Osteocyte (in vitro differentiated cells): Measurements from ENCODE around the gene HDGF. TPM values are rescaled to one million over a fixed set of nuclear protein-coding genes. Genes with fewer than 3 reads are reported as not detected.
A peak's percentile ranks its signal among the peaks of the same experiment; 100 is the strongest.

ENCODE experiments used
- DNase-seq: peaks from one replicate; pipeline ENCODE4 v3.0.0; 2021; ENCODE audit warnings: mixed read lengths; ENCODE audit not compliant: unreplicated experiment; ENCODE audit errors: extremely low spot score
- H3K27ac Mint-ChIP-seq: one replicate; pipeline ENCODE4 v1.8.0; 2021; ENCODE audit warnings: mild to moderate bottlenecking, mixed read lengths; ENCODE audit not compliant: unreplicated experiment
- H3K27me3 Mint-ChIP-seq: one replicate; pipeline ENCODE4 v1.8.0; 2021; ENCODE audit warnings: mixed read lengths; ENCODE audit not compliant: unreplicated experiment
- H3K36me3 Mint-ChIP-seq: one replicate; pipeline ENCODE4 v1.8.0; 2021; ENCODE audit warnings: mixed read lengths; ENCODE audit not compliant: unreplicated experiment
- H3K4me1 Mint-ChIP-seq: one replicate; pipeline ENCODE4 v1.8.0; 2021; ENCODE audit warnings: mixed read lengths; ENCODE audit not compliant: unreplicated experiment
- H3K4me3 Mint-ChIP-seq: one replicate; pipeline ENCODE4 v1.8.0; 2021; ENCODE audit warnings: mild to moderate bottlenecking, moderate library complexity, mixed read lengths; ENCODE audit not compliant: unreplicated experiment
- H3K9me3 Mint-ChIP-seq: one replicate; pipeline ENCODE4 v1.8.0; 2021; ENCODE audit warnings: mixed read lengths; ENCODE audit not compliant: unreplicated experiment
- CTCF ChIP-seq: fragments of 200-600 bp; sonication (generic); IDR thresholded peaks from 2 replicates; pipeline ENCODE4 v1.5.0; 2021; ENCODE audit warnings: antibody characterized with exemption, mild to moderate bottlenecking, moderate library complexity
- total RNA-seq: library from RNA; stranded (reverse); gene quantifications from 2 replicates; pipeline ENCODE4 v1.2.1, GENCODE V29; 2021

HDGF gene
- total RNA-seq, 1 donor from 2014 or later, result 213 TPM

GRCh38 chr1:156738916-156739315, 12.6 kb downstream of the HDGF start:
- Mint-ChIP-seq H3K4me3 (no peak overlapping the region), H3K27ac (no peak overlapping the region), H3K4me1 (peaks cover 22% of the 10 kb centered on the region), H3K27me3 (no peaks in the 10 kb centered on the region), H3K9me3 (no peaks in the 10 kb centered on the region), H3K36me3 (peaks cover 11% of the 10 kb centered on the region)
- TF ChIP-seq CTCF, result no peak
- no peak for DNase-seq

- peaks cover 22% of the 10 kb centered on the region for H3K4me1 Mint-ChIP-seq
- no peaks in the 10 kb centered on the region for H3K27me3 Mint-ChIP-seq
- H3K27ac Mint-ChIP-seq, result no peak overlapping the region
- H3K36me3 Mint-ChIP-seq, result peaks cover 7% of the 10 kb centered on the region
- DNase-seq, result no peak
- no peak for TF ChIP-seq CTCF
- no peaks in the 10 kb centered on the region for H3K9me3 Mint-ChIP-seq
- H3K4me3 Mint-ChIP-seq, result no peak overlapping the region
These were observed 13.1 kb downstream of the HDGF start for GRCh38 chr1:156738407-156738806.

GRCh38 chr1:156733989-156734584, 17.4 kb downstream of the HDGF start:
- Mint-ChIP-seq H3K36me3 (peaks cover 4% of the 10 kb centered on the region), H3K4me3 (no peak overlapping the region), H3K4me1 (peaks cover 8% of the 10 kb centered on the region), H3K9me3 (no peaks in the 10 kb centered on the region), H3K27ac (no peak overlapping the region), H3K27me3 (no peaks in the 10 kb centered on the region)
- DNase-seq, result no peak
- no peak for TF ChIP-seq CTCF

- H3K4me1 Mint-ChIP-seq, result peaks cover 13% of the 10 kb centered on the region
These were observed 22.6 kb downstream of the HDGF start, which contains the start of gene ISG20L2 for GRCh38 chr1:156728599-156729462. ISG20L2 (minus strand) TSS chr1:156728766; CDS start chr1:156727652, 1,114 bp downstream.

More at GRCh38 chr1:156728599-156729462, 22.6 kb downstream of the HDGF start, which contains the start of gene ISG20L2:
- DNase-seq, result peak; percentile 97
- Mint-ChIP-seq H3K4me3 (no peak within 1 kb of the TSS), H3K9me3 (no peaks in the 10 kb centered on the region), H3K27me3 (no peaks in the 10 kb centered on the region), H3K27ac (peak within 1 kb of the TSS; percentile 97), H3K36me3 (peaks cover 9% of the 10 kb centered on the region)
- no peak for TF ChIP-seq CTCF
